ENCODE measurements around the gene NEMF.
"Not testable (repeated sequence)": the region's sequence is repeated elsewhere in the genome, so short reads cannot be mapped to it uniquely, and the experiment has no call there.

The NEMF gene

GRCh38 chr14:49816118-49816517 is 36.5 kb downstream of the NEMF start:
- DNase-seq = not testable (repeated sequence)

GRCh38 chr14:49808780-49809179 is 43.8 kb downstream of the NEMF start:
- no peak for DNase-seq

GRCh38 chr14:49796025-49796424 is 56.6 kb downstream of the NEMF start:
- no peak for DNase-seq

- DNase-seq = no peak
These were observed 60.0 kb downstream of the NEMF start for GRCh38 chr14:49792618-49793017.

DNA sequence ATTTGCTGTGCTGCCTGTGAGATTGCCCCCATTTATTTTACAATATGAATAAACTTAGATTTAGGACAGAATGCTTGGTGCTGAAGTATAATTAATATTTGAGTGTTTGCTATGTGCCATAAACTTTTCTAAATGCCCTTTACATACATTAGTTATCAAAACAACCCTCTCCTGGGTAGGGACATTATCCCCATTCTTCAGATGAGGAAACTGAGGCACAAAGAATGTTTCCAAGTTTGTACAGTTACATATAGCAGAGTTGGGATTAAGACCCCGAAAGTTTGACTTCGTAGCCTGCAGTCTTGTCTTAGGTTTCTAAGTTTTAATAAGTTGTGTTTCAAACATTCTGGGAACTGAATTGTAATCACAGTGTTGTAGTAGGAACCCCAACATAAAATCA is 66.3 kb downstream of the NEMF start:
- no peak for DNase-seq

DNA sequence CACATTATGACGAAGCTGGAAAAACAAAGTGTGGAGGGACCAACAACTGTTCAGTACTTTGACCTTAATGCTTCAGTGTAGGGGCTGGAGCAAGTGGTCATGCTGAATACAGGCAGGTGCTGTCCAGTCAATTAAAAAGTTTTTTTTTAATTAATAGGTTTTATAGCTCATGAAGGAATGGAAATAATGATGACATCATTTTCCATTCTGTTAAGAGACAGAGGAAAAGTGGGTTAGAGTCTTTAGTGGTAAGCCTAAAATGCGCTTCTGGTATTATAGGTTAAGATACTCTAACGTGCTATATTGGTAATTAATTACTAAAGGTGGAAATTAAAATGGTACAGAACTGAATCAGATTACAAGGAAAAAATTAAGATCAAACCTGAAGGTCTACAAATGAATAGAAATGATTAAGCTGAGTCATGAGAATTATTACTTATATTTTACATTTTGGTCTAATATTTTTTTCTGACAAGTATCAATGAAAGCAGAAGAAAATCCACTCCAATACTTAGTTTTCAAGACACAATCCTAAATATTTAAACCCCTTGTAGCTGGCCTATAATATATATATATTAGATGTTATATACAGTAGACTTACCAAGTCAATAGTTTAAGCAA is 69.1 kb downstream of the NEMF start:
- DNase-seq = no peak

- not testable (repeated sequence) for DNase-seq
These were observed 71.5 kb downstream of the NEMF start for GRCh38 chr14:49781040-49781439.

DNA sequence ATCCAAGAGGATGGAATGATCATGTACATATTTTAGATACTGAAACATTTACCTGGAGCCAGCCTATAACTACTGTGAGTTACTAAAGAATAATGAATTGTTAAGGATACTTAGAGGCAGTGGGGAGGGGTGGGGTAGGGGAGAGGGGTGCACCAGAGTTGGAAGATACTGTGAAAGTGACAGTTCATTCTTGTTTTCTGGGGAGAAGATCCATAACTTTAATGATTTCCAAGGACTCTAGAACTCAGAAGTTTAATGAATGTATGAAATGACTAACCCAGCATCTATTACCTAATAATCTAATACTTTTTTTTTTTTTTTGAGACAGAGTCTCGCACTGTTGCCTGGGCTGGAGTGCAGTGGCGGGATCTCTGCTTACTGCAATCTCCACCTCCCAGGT is 74.2 kb downstream of the NEMF start:
- no peak for DNase-seq

- no peak for DNase-seq
These were observed 78.5 kb downstream of the NEMF start for GRCh38 chr14:49774106-49774505.

GRCh38 chr14:49771691-49772090 is 80.9 kb downstream of the NEMF start:
- DNase-seq = not testable (repeated sequence)

DNA sequence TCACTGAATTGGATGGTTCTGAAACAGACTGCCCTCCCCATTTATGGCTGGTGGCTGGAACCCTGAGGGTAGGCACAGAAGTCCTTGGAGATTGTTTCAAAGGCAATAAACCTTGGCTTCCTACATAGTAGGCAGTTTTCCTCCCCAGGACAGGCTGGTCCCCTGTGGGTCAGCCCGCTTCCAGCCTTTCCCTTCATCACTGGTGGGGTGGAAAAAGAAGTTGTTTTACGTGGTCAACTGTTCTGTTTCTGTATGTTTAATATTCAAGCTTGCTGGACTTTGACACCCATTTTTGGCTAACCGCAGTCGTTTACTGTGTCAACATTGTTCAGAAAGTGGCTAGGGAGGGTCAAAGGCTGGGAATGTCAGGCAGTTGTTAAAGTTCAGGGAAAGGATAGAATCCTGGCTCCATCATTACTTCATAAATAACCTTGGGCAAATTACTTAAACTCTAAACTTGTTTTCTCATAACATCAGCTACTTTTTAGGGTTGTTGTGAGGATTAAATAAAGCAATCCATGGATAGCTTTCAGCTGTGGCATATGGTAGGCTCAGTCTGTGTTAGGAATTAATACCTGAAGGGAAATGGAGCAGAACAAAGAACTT is 82.3 kb downstream of the NEMF start:
- DNase-seq = no peak

GRCh38 chr14:49769581-49770211 is 82.9 kb downstream of the NEMF start:
- DNase-seq = no peak

- no peak for DNase-seq
These were observed 83.4 kb downstream of the NEMF start for GRCh38 chr14:49769171-49769570.

- DNase-seq = peak; percentile 76
These were observed 84.1 kb downstream of the NEMF start for GRCh38 chr14:49768301-49769121.

GRCh38 chr14:49767571-49768300 is 84.9 kb downstream of the NEMF start, which contains the start of gene KLHDC2:
TSS of gene KLHDC2 (plus strand) at chr14:49768153. CDS start at chr14:49768469, 316 bp downstream.
- DNase-seq = peak; percentile 95

DNA sequence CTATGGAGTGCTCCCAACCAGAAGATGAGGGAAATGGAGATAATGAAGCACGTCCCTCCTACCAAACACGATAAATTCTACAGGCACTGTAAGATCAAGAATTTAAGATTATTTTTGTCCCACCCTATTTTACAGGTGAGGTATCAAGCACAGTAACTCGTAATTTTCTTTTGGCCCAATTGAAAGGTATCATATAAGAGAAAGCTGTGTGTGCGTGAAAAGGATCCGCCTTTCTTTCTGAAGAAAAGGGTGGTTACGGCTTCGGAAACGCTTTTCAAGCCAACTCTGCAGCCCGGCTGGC is 85.4 kb downstream of the NEMF start:
- DNase-seq = no peak

DNA sequence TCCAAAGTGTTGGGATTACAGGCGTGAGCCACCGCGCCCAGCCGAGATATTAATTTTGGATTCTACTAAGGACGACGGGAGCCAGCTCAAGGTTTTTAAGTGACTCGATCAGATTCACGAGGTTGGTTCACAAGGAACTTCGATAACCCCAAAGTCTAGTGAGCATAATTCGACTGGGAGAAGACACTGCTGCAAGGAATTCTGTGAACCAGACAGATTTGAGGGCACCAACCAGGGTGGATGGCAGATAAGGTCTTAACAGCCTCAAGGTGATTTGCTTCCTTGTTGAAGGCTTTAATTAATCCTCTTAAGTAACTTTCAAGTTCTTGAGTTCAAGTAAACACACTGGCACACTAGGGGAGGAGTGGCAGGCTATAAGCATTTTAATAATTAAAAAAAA is 85.7 kb downstream of the NEMF start:
- no peak for DNase-seq

- DNase-seq = no peak
These were observed 90.6 kb downstream of the NEMF start for GRCh38 chr14:49761839-49762551.

GRCh38 chr14:49755378-49755777 is 97.2 kb downstream of the NEMF start:
- no peak for DNase-seq

DNA sequence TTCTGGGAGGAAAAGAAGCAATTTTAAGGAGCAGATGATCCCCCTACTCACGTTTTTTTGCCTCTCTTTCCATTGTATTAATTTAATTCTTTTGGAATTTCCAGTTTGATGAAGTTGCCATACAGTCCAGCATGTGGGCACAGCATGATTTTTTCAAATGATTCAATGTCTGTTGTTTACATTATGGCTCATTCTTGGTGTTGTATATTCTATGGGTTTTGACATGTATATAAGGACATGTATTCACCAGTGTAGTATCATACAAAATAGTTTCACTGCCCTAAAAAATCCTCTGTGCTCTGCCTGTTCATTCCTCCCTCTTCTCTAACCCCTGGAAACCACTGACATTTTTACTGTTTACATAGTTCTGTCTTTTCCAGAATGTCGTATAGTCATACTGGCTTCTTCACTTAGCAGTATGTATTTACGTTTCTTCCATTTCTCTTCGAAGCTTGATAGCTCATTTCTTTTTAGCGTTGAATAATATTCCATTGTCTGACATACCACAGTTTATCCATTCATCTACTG is 98.0 kb downstream of the NEMF start:
- no peak for DNase-seq

DNA sequence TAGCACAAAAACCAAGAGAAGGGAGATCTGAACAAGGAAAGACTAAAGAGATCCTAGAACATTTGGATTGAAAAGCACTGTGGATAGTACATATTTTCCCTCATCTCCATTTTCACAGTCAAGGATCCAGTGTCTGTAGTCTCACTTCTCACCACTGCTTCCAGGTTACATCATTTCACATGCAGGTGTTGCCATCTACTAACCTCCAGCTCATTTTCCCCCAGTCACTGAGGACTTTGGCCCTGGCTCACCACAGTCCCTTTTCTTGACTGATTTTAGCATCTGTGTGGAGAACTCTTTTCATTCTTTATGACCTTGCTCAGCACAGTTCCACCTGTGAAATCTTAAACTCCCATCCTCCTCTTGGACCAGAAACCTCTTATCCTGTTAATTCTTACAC is 106.1 kb downstream of the NEMF start:
- DNase-seq = not testable (repeated sequence)

DNA sequence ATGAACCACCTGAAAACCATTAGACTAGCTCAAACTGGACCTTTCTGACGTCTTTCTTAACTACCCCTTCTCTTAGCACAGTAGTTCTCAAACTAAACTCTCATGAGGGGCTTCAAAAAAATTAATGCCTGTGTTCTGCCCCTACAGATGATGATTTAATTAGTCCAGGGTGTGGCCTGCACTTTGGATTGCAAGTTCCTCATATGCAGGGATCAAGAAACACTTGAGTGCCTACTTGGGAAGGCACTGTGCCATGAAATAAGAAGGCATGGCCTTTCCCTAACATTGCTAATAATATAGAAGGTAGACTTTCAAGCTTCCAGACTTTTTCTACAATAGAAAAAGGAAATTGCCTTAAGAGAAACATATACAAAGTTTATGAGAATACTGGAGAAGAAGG is 107.4 kb downstream of the NEMF start:
- no peak for DNase-seq

Data from islet precursor cell (in vitro differentiated cells).